Skin of body (tissue), 2 donors: ENCODE data around the gene ISG20. TPM values are rescaled to one million over a fixed set of nuclear protein-coding genes. Genes with fewer than 3 reads are reported as not detected.
A peak's percentile ranks its signal among the peaks of the same experiment; 100 is the strongest.

ENCODE experiments used
- DNase-seq: peaks from one replicate; lab custom pipeline; 2025; lab: John Stamatoyannopoulos, UW
- total RNA-seq: library from RNA; depleted of rRNA; stranded (reverse); fragments of >200 nt; gene quantifications from one replicate; pipeline ENCODE4 v1.2.3, GENCODE V29; 2014

ISG20 gene
- total RNA-seq, 1 donor from 2014 or later, result 3.5 TPM

- DNase-seq, result no peak
Measured at GRCh38 chr15:88653200-88654064, 14.6 kb downstream of the ISG20 start.

GRCh38 chr15:88654430-88655102 lies 15.8 kb downstream of the ISG20 start:
- no peak for DNase-seq

- no peak for DNase-seq
Measured at GRCh38 chr15:88655103-88655553, 16.3 kb downstream of the ISG20 start.

GRCh38 chr15:88655800-88656488 lies 17.1 kb downstream of the ISG20 start:
- DNase-seq, result no peak

- no peak for DNase-seq
Measured at GRCh38 chr15:88656760-88657221, 18.0 kb downstream of the ISG20 start.

- no peak for DNase-seq
Measured at GRCh38 chr15:88657326-88658069, 18.7 kb downstream of the ISG20 start.

GRCh38 chr15:88658070-88658965 lies 19.5 kb downstream of the ISG20 start:
- no peak for DNase-seq

- DNase-seq, result peak; percentile 29
Measured at GRCh38 chr15:88658972-88659931, 20.4 kb downstream of the ISG20 start.

- DNase-seq, result peak; percentile 62
Measured at GRCh38 chr15:88661041-88661700, 22.4 kb downstream of the ISG20 start.

GRCh38 chr15:88661761-88662556 lies 23.1 kb downstream of the ISG20 start:
- DNase-seq, result peak; percentile 62

GRCh38 chr15:88663141-88663621 lies 24.4 kb downstream of the ISG20 start:
- DNase-seq, result no peak

GRCh38 chr15:88664151-88664778 lies 25.4 kb downstream of the ISG20 start:
- peak; percentile 35 for DNase-seq

- no peak for DNase-seq
Measured at GRCh38 chr15:88674661-88675060, 35.8 kb downstream of the ISG20 start.

- DNase-seq, result no peak
Measured at GRCh38 chr15:88678755-88679154, 39.9 kb downstream of the ISG20 start.

GRCh38 chr15:88680241-88681001 lies 41.6 kb downstream of the ISG20 start:
- DNase-seq, result peak; percentile 37

GRCh38 chr15:88681610-88682221 lies 42.9 kb downstream of the ISG20 start:
- no peak for DNase-seq
